ENCODE data around the gene TBC1D7. TPM values are rescaled to one million over a fixed set of nuclear protein-coding genes. Genes with fewer than 3 reads are reported as not detected.

TBC1D7 gene
- total and polyA plus RNA-seq, 7 donors: 7.2 to 33.6 (median 13.8) TPM

- Histone ChIP-seq H3K27me3 (no peaks in the 10 kb centered on the region), H3K9me3 (no peaks in the 10 kb centered on the region), H3K4me3 (no peak overlapping the region), H3K4me1 (no peaks in the 10 kb centered on the region), H3K36me3 (peaks cover 6 to 17% (median 10%) of the 10 kb centered on the region in 4 donors), H3K27ac (no peak overlapping the region)
- DNase-seq: no peak
- 98% methylated on average over 39 of the region's 39 CpGs for WGBS, 2 donors
- no peak for TF ChIP-seq EP300 (IDR thresholded peaks at IDR 0.05)
- TF ChIP-seq POLR2A (IDR thresholded peaks at IDR 0.05): no peak
- TF ChIP-seq POLR2AphosphoS5 (IDR thresholded peaks at IDR 0.05): no peak
- TF ChIP-seq CTCF (IDR thresholded peaks at IDR 0.05): no peak
- intact Hi-C loops (cut with DNase I): no loop called here
Measured at GRCh38 chr6:13365320-13365719, 37.0 kb upstream of the TBC1D7 start.

GRCh38 chr6:13364842-13365241 lies 36.5 kb upstream of the TBC1D7 start:
- Histone ChIP-seq H3K4me3 (no peak overlapping the region), H3K27me3 (no peaks in the 10 kb centered on the region), H3K27ac (no peak overlapping the region), H3K4me1 (no peaks in the 10 kb centered on the region), H3K36me3 (peaks cover 6 to 17% (median 10%) of the 10 kb centered on the region in 4 donors), H3K9me3 (no peaks in the 10 kb centered on the region)
- TF ChIP-seq POLR2A (IDR thresholded peaks at IDR 0.05) (no peak), POLR2AphosphoS5 (IDR thresholded peaks at IDR 0.05) (no peak), CTCF (IDR thresholded peaks at IDR 0.05) (no peak)
- 98% methylated on average over 34 of the region's 34 CpGs for WGBS, 2 donors
- intact Hi-C loops (cut with DNase I): no loop called here
- no peak for DNase-seq

GRCh38 chr6:13362412-13362811 lies 34.1 kb upstream of the TBC1D7 start:
- WGBS, 2 donors: 90 to 94% methylated on average over 5 of the region's 5 CpGs
- intact Hi-C loops (cut with DNase I): no loop called here
- TF ChIP-seq CTCF (IDR thresholded peaks at IDR 0.05) (no peak), POLR2AphosphoS5 (IDR thresholded peaks at IDR 0.05) (no peak), POLR2A (IDR thresholded peaks at IDR 0.05) (no peak), EP300 (IDR thresholded peaks at IDR 0.05) (no peak)

DNA sequence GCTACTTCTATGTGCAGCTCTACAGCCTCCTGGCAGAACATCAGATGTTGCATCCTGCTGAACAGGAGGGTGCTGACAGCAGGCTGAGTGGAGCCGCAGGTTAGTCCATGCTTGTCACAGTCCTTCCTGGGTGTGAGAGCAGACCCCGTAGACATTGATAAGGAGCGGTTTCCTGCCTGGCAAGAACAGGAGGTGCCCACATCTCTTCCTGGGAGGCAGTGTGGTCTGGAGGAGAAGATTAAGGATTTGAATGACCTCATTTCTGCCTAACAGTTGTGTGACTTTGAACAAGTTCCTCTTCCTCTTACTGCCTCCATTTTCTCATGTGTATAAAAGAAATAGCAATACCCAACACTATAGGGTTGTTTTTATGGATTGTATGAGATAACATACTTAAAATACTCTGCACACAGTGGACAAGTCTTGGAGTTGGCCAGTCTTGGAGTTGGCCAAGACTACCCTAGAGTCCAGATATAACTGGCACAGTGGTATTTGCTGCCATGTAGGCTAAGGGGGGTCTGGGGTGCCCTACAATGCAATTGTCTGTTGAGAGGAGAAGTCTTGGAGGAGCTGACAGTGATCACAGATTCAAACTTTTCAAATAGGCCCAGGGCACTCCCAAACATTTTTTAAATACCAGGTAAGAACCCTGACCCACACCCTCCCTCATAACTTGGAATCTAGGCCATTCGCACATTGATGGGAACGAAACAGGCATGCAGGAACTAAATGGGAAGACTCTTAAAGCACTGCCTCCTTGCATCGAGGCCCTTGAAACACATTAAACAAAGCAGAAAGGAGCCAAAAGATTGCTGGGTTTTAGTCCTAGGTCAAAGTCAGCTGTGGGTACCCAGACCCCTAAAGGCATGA lies 32.6 kb upstream of the TBC1D7 start:
- WGBS, 2 donors: 86 to 90% methylated on average over 6 of the region's 6 CpGs
- DNase-seq: no peak
- TF ChIP-seq EP300 (IDR thresholded peaks at IDR 0.05): no peak
- TF ChIP-seq POLR2AphosphoS5 (IDR thresholded peaks at IDR 0.05): no peak
- TF ChIP-seq CTCF (IDR thresholded peaks at IDR 0.05): no peak
- TF ChIP-seq POLR2A (IDR thresholded peaks at IDR 0.05): no peak
- Histone ChIP-seq H3K4me3 (no peak overlapping the region), H3K27me3 (no peaks in the 10 kb centered on the region), H3K4me1 (peaks cover 0 to 3% (median under 1%) of the 10 kb centered on the region in 4 donors), H3K36me3 (peaks cover 6 to 17% (median 10%) of the 10 kb centered on the region in 4 donors), H3K27ac (no peak overlapping the region), H3K9me3 (no peaks in the 10 kb centered on the region)
- intact Hi-C loops (cut with DNase I): no loop called here

More at GRCh38 chr6:13362412-13362811, 34.1 kb upstream of the TBC1D7 start:
- Histone ChIP-seq H3K4me3 (no peak overlapping the region), H3K4me1 (no peaks in the 10 kb centered on the region), H3K27me3 (no peaks in the 10 kb centered on the region), H3K27ac (no peak overlapping the region), H3K36me3 (peaks cover 6 to 17% (median 10%) of the 10 kb centered on the region in 4 donors), H3K9me3 (no peaks in the 10 kb centered on the region)
- no peak for DNase-seq
